ENCODE results near the gene SLC16A12. TPM values are rescaled to one million over a fixed set of nuclear protein-coding genes. Genes with fewer than 3 reads are reported as not detected.
"Not testable (repeated sequence)": the region's sequence is repeated elsewhere in the genome, so short reads cannot be mapped to it uniquely, and the experiment has no call there.

The SLC16A12 gene
- total RNA-seq, 1 donor from 2014 or later = 2.2 TPM

DNA sequence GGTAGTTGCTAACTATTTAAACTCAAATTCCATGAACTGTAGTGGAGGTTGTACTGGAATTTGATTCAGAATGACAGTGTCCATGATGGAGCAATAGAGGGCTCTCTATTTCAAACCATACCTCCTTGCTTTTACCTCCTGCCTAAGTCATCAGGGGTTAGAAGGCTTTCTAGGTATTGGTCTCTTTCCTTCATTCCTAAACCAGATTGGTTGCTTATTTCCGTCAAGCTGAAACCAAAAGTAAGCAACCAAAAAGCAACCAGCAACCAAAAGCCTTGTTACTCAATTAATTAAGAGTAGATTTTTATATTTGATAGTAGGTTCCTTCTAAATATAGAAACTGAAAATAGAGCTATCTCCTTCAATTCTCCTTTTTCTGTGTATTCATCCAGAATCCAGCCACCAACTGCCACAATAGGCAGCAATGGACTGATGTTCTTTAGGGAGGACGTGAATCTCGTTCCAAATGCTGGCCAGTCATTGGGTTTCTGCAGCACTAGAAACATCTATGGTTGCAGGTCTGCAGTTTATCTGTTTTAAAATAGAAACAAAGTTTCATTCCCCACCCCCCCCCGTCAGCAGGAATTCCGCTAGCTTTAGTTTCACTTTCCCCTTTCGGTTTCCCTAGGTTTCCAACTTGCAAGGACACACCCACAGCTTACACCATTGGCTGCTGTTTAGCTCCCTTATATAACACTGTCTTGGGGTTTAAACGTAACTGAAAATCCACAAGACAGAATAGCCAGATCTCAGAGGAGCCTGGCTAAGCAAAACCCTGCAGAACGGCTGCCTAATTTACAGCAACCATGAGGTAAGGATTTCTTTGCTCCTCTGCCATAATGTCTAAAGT is 143.3 kb downstream of the SLC16A12 start, which contains the start of gene IFIT1:
IFIT1 (plus strand) TSS at position 717 of the 850 bp plus-strand sequence; CDS start at position 807, 90 bp downstream.
- peak; percentile 97 for DNase-seq (ENCODE audit: low spot score)

DNA sequence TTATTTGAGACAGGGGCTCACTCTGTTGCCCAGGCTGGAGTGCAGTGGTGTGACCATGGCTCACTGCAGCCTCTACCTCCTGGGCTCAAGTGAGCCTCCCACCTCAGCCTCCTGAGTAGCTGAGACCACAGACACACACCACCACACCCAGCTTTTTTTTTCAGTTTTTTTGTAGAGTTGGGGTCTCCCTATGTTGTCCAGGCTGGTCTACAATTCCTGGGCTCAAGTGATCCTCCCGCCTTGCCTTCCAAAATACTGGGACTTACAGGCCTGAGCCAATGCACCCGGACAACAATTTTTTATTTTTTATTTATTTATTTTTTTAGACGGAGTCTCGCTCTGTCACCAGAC is 144.2 kb downstream of the SLC16A12 start:
- DNase-seq (ENCODE audit: low spot score) = not testable (repeated sequence)

DNA sequence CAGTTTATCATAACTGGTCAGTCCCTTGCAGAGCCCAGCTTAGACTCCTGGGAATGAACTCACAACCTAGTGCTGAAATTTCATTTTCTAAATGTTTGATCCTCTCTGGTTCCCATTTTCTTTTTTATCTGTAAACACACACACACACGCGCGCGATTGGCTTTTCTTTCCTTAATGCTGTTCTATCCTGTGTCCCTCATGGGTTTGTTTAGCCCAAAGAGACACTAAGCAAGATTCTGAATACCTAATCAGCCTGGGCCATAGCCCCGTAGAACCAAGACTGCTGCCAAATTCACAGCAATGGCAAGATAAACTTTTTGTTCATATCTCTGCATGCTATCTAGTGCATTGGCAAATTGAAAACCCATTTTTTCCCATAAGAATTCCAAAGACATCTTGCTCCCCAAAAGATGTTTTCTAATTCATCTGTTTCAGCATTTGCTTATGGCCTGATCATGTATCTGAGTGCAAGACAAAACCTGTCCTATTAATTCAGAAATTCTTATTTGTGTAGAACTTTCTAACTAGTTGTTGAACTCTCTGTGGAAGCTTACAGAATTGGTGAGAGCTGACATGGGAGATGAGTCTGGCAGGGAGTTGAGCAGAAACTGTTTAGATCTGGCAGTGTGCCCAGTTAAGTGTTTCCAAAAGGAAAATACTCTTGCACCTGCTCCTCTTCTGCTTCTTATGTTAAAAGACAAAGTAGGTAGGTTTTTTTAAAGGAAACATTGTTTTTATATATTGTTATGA is 144.7 kb downstream of the SLC16A12 start:
- no peak for DNase-seq (ENCODE audit: low spot score)

DNA sequence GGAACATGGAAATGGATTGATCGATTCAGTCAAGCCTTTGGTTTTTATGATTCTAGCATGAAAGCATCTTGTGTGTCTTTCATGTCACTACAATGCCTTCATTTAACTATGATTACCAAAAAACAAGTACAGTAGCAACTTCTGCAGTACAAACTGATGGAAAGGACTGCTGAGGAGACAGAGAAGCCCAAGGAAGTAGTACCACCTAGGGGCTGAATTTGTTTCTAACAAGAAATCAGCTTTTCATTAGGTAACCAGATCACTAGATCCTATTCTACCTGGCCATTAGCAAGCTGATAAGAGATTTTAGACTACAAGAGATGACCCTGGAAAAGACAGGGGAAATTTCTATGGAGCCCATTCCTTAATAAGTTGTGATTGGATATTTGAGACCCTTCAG is 146.1 kb downstream of the SLC16A12 start:
- DNase-seq (ENCODE audit: low spot score) = peak; percentile 48

DNA sequence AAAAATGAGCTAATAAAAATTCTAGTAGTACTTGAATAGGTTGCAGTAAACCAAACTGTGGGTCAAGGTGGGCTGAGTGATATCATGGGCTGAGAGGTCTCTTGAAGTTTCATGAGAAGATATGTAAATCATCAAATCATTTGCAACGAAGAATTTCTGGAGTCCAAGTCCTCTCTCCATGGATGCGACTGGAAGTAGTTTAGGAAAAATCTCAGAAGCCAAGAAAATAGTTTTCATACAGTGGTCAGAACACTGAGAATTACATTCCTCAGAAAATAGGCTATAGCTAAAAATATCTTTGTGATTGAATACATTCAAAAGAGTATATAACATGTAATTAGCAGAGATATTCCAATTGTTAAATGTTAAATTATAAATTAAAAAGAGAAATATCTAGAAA is 146.6 kb downstream of the SLC16A12 start:
- DNase-seq (ENCODE audit: low spot score) = no peak

DNA sequence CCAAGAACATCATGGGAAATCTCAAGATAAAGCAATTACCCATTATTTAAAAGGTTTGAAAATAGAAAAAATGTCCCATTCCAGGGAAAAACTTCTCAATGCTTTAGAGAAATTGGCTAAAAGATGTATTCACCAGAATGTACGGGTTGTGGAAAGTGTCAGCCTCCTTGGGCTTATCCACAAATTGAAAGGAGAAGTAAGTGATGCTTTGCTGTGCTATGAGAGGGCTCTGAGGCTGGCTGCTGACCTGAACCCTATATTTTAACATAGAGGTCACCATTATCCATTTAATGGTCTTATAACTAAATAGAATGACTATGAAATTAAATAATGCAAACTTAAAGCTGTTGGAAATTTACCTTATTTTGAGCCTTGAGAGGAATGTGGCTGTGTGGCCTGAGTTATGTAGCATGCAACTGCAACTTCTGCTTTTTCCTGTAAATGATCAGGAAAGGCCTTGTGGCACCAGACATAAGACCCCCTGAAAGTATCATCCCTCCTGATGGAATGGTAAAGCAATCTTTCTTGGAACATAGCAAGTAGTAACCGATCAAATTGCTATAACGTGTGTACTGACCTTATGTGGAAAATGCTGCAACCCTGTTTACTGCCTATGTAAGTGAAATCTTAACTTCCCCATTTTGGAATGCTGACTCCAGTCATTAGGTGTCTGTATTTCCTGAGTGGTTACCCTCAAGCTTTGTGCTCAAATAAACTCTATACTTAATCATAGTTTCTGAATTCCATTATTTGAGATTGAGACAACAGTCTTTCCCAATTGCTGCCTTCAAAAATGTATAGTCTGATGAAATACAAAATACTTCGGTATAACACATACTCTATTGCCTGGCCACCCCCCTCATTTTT is 150.7 kb downstream of the SLC16A12 start:
- DNase-seq (ENCODE audit: low spot score) = peak; percentile 19

DNA sequence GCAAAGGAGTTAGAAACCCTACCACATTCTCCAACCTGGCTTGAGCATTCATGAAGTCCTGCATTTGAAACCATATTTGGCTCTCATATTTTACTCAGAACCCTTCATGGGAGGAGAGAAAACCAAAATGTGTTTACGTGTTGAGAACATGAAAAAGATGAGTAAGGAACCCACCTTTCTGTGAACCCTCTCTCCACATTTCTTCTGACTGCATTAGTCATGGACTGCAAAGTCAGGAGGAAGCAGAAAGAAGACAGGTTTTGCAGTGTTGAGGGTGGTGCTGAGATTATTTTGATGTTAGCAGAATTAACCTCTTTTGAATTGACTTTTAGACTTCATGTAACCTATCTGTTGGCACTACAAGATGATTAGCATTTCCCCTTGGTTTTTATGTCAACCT is 152.6 kb downstream of the SLC16A12 start:
- DNase-seq (ENCODE audit: low spot score) = no peak

Other genes starting within 250 kb of the SLC16A12 start
- gene IFIT2, start 233.5 kb downstream of the SLC16A12 start, total RNA-seq (ENCODE audit: insufficient read depth, low replicate concordance) = 9.1 TPM
- 16.1 TPM for gene IFIT3, start 207.6 kb downstream of the SLC16A12 start, total RNA-seq (ENCODE audit: insufficient read depth, low replicate concordance)
- 26.5 TPM for gene IFIT1B, start 157.5 kb downstream of the SLC16A12 start, total RNA-seq (ENCODE audit: insufficient read depth, low replicate concordance)
- gene IFIT1, start 143.0 kb downstream of the SLC16A12 start, total RNA-seq (ENCODE audit: insufficient read depth, low replicate concordance) = 20.5 TPM
- 13.5 TPM for gene IFIT5, start 121.0 kb downstream of the SLC16A12 start, total RNA-seq (ENCODE audit: insufficient read depth, low replicate concordance)
- 6.0 TPM for gene PANK1, start 109.6 kb upstream of the SLC16A12 start, total RNA-seq (ENCODE audit: insufficient read depth, low replicate concordance)
- 10.4 TPM for gene KIF20B, start 166.0 kb upstream of the SLC16A12 start, total RNA-seq (ENCODE audit: insufficient read depth, low replicate concordance)

All from umbilical cord (tissue), 2 donors.